C4-2B (cell line): Measurements from ENCODE around the gene APP.

ENCODE experiments used
- ZFX ChIP-seq: fragments of 450-650 bp; IDR thresholded peaks from 2 replicates; pipeline ENCODE4 v1.6.1; 2017
- TF ChIP-seq, protein P1 (sequence below): fragments of 450-650 bp; conservative IDR thresholded peaks from 2 replicates; pipeline ENCODE4 v1.5.1; 2017; ENCODE audit warnings: mild to moderate bottlenecking

DNA sequence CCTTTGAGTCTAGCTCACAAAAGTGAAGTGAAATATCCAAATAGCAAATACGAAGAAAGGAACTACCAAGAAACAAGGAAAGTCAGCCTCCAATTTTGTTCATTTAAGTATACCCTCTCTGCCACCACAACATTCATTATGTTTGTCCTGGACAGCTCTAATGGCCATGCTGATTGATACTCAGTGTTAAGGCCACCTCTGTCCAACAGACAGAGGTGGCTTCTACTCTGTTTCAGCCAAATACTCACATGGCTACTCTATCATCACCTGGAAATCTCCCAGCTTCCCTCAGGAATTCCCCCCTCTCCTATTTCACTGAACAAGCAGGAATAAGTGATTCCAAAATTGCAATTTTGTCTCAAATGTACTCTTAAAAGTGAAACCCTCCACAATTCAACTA lies 10.7 kb downstream of the APP start:
- TF ChIP-seq, protein P1, sequence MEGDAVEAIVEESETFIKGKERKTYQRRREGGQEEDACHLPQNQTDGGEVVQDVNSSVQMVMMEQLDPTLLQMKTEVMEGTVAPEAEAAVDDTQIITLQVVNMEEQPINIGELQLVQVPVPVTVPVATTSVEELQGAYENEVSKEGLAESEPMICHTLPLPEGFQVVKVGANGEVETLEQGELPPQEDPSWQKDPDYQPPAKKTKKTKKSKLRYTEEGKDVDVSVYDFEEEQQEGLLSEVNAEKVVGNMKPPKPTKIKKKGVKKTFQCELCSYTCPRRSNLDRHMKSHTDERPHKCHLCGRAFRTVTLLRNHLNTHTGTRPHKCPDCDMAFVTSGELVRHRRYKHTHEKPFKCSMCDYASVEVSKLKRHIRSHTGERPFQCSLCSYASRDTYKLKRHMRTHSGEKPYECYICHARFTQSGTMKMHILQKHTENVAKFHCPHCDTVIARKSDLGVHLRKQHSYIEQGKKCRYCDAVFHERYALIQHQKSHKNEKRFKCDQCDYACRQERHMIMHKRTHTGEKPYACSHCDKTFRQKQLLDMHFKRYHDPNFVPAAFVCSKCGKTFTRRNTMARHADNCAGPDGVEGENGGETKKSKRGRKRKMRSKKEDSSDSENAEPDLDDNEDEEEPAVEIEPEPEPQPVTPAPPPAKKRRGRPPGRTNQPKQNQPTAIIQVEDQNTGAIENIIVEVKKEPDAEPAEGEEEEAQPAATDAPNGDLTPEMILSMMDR: no peak
- TF ChIP-seq ZFX: no peak
